WTC11 (cell line): ENCODE data around the gene NFATC2IP.

Source experiments
- ATF3 ChIP-seq: sonication (generic); formaldehyde crosslinking; conservative IDR thresholded peaks from 2 replicates; pipeline ENCODE4 v1.8.1; 2022; ENCODE audit warnings: mild to moderate bottlenecking, missing genetic modification reagents
- CBFB ChIP-seq: sonication (generic); formaldehyde crosslinking; IDR thresholded peaks from 2 replicates; pipeline ENCODE4 v1.8.1; 2022; ENCODE audit warnings: mild to moderate bottlenecking, low read depth, missing genetic modification reagents
- ERG ChIP-seq: fragments of 250-450 bp; sonication (Bioruptor Pico); IDR thresholded peaks from 2 replicates; pipeline ENCODE4 v1.8.0; 2021; ENCODE audit warnings: mild to moderate bottlenecking
- ETV6 ChIP-seq: sonication (generic); formaldehyde crosslinking; IDR thresholded peaks from 2 replicates; pipeline ENCODE4 v1.8.1; 2022; ENCODE audit warnings: mild to moderate bottlenecking, missing genetic modification reagents
- MAX ChIP-seq: sonication (generic); formaldehyde crosslinking; IDR thresholded peaks from 2 replicates; pipeline ENCODE4 v1.8.0; 2022; ENCODE audit warnings: mild to moderate bottlenecking, missing genetic modification reagents
- NR3C1 ChIP-seq: sonication (generic); formaldehyde crosslinking; conservative IDR thresholded peaks from 2 replicates; pipeline ENCODE4 v1.8.1; 2023; ENCODE audit warnings: low read depth, mild to moderate bottlenecking, missing genetic modification reagents
- SP1 ChIP-seq: sonication (generic); formaldehyde crosslinking; conservative IDR thresholded peaks from 2 replicates; pipeline ENCODE4 v1.8.1; 2022; ENCODE audit warnings: missing genetic modification reagents
- TP53 ChIP-seq: sonication (generic); formaldehyde crosslinking; IDR thresholded peaks from 2 replicates; pipeline ENCODE4 v1.8.1; 2023; ENCODE audit warnings: mild to moderate bottlenecking, missing genetic modification reagents
- ZBTB43 ChIP-seq: sonication (generic); formaldehyde crosslinking; IDR thresholded peaks from 2 replicates; pipeline ENCODE4 v1.8.1; 2023; ENCODE audit warnings: mild to moderate bottlenecking, missing genetic modification reagents
- ZNF121 ChIP-seq: sonication (generic); formaldehyde crosslinking; IDR thresholded peaks from 2 replicates; pipeline ENCODE4 v1.8.0; 2023; ENCODE audit warnings: missing genetic modification reagents
- TF ChIP-seq, protein P1 (sequence below): fragments of 200-600 bp; IDR thresholded peaks from 2 replicates; pipeline ENCODE4 v1.8.0; 2022; ENCODE audit warnings: antibody characterized with exemption
- TF ChIP-seq, protein P2 (sequence below): sonication (generic); formaldehyde crosslinking; IDR thresholded peaks from 2 replicates; pipeline ENCODE4 v1.8.1; 2023; ENCODE audit warnings: mild to moderate bottlenecking, missing genetic modification reagents, moderate library complexity

DNA sequence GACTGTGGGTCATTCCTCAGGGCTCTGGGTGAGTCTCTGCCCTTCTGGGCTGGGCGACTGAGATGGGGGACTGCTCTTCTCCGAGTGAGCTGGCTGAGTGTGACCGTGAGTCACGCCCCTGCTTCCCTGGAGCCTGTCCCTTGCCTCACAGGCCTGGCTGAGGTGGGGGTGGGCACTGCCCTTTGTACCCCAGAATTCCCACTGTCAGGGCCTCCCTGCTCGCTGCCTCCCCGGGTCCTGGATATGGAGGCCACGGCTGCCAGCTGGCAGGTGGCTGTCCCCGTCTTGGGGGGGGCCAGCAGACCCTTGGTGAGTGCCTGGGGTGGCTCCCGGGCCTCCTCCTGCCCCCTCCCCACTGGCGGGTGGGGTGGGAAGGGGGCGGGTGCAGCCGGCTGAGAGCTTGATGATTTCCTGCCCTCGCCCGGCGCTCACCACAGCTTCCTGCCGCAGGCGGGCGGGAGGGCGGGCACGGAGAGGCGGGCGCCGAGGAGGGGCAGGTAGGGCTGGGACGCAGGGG is 33.9 kb downstream of the NFATC2IP start, which contains the start of gene LAT:
- TF ChIP-seq ZBTB43 (CRISPR knock-in tag), result no peak
- no peak for TF ChIP-seq TP53 (CRISPR knock-in tag)
- TF ChIP-seq, protein P1, sequence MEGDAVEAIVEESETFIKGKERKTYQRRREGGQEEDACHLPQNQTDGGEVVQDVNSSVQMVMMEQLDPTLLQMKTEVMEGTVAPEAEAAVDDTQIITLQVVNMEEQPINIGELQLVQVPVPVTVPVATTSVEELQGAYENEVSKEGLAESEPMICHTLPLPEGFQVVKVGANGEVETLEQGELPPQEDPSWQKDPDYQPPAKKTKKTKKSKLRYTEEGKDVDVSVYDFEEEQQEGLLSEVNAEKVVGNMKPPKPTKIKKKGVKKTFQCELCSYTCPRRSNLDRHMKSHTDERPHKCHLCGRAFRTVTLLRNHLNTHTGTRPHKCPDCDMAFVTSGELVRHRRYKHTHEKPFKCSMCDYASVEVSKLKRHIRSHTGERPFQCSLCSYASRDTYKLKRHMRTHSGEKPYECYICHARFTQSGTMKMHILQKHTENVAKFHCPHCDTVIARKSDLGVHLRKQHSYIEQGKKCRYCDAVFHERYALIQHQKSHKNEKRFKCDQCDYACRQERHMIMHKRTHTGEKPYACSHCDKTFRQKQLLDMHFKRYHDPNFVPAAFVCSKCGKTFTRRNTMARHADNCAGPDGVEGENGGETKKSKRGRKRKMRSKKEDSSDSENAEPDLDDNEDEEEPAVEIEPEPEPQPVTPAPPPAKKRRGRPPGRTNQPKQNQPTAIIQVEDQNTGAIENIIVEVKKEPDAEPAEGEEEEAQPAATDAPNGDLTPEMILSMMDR, result no peak
- TF ChIP-seq, protein P2, sequence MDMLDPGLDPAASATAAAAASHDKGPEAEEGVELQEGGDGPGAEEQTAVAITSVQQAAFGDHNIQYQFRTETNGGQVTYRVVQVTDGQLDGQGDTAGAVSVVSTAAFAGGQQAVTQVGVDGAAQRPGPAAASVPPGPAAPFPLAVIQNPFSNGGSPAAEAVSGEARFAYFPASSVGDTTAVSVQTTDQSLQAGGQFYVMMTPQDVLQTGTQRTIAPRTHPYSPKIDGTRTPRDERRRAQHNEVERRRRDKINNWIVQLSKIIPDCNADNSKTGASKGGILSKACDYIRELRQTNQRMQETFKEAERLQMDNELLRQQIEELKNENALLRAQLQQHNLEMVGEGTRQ (CRISPR knock-in tag), result no peak
- no peak for TF ChIP-seq SP1 (CRISPR knock-in tag)
- no peak for TF ChIP-seq CBFB (CRISPR knock-in tag)
- TF ChIP-seq ETV6 (CRISPR knock-in tag), result no peak
- no peak for TF ChIP-seq MAX
- no peak for TF ChIP-seq NR3C1 (CRISPR knock-in tag)
- no peak for TF ChIP-seq ERG (CRISPR knock-in tag)
- no peak for TF ChIP-seq ZNF121 (CRISPR knock-in tag)
- TF ChIP-seq ATF3 (CRISPR knock-in tag), result no peak
